Sigmoid colon (tissue), 7 donors: ENCODE measurements around the gene SMYD5. TPM values are rescaled to one million over a fixed set of nuclear protein-coding genes. Genes with fewer than 3 reads are reported as not detected.
"Not testable (repeated sequence)": the region's sequence is repeated elsewhere in the genome, so short reads cannot be mapped to it uniquely, and the experiment has no call there.

ENCODE experiments used
- DNase-seq: peaks from one replicate; pipeline ENCODE4 v3.0.0-alpha.2; 2019
- H3K27ac ChIP-seq, 4 donors: fragments of 200-600 bp; sonication (generic); one replicate each; pipeline ENCODE4 v1.5.1; 2016 to 2019; ENCODE audit warnings: mild to moderate bottlenecking in 1 of 4
- H3K27me3 ChIP-seq, 3 donors: fragments of 200-600 bp; sonication (generic); one replicate each; pipeline ENCODE4 v1.5.1; 2019; ENCODE audit warnings: mild to moderate bottlenecking in 1 of 3
- H3K36me3 ChIP-seq, 4 donors: fragments of 200-600 bp; sonication (generic); one replicate each; pipeline ENCODE4 v1.5.1; 2016 to 2019
- H3K4me1 ChIP-seq, 4 donors: fragments of 200-600 bp; sonication (generic); one replicate each; pipeline ENCODE4 v1.5.1; 2017 to 2019
- H3K4me3 ChIP-seq, 4 donors: fragments of 200-600 bp; sonication (generic); one replicate each; pipeline ENCODE4 v1.5.1; 2017 to 2019; ENCODE audit warnings: mild to moderate bottlenecking in 2 of 4, moderate library complexity in 1 of 4
- H3K9me3 ChIP-seq, 4 donors: fragments of 200-600 bp in 3 of 4; sonication (generic) in 3 of 4; one replicate each; pipeline versions ENCODE4 v1.5.1 to v1.6.1; 2013 to 2019
- CTCF ChIP-seq, 4 experiments: fragments of 450-650 bp in 3 of 4; fragments of 200-600 bp in 1 of 4; IDR thresholded peaks; one replicate each; pipeline ENCODE4 v1.5.1; 2016 to 2019; ENCODE audit warnings: antibody characterized with exemption in 4 of 4, mild to moderate bottlenecking in 3 of 4, moderate library complexity in 2 of 4
- EP300 ChIP-seq, 4 donors: sonication (generic); formaldehyde crosslinking; IDR thresholded peaks; one replicate each; pipeline ENCODE4 v1.6.1; 2017; ENCODE audit warnings: antibody characterized with exemption in 4 of 4
- POLR2A ChIP-seq, 2 donors: fragments of 450-650 bp; IDR thresholded peaks; one replicate each; pipeline ENCODE4 v1.6.1; 2016; ENCODE audit warnings: antibody characterized with exemption in 2 of 2, mild to moderate bottlenecking in 2 of 2, moderate library complexity in 2 of 2
- POLR2AphosphoS5 ChIP-seq, 4 donors: sonication (generic); formaldehyde crosslinking; IDR thresholded peaks; one replicate each; pipeline ENCODE4 v1.6.1; 2017; ENCODE audit warnings: antibody characterized with exemption in 4 of 4
- WGBS, 2 donors: extraction: QIAGEN DNeasy Blood & Tissue Kit; methylation state at CpG; one replicate each; pipeline ENCODE4 v1.1.7; 2013; 5-methylcytosine and 5-hydroxymethylcytosine counted together
- intact Hi-C: fragments of 100-400 bp; cut with DNase I; formaldehyde crosslinking; loops from one replicate; pipeline ENCODE4 v1.15.1; 2023
- polyA plus RNA-seq, 3 donors: library from polyadenylated mRNA; stranded (reverse); fragments of 200-250 nt; gene quantifications; one replicate each; pipeline ENCODE4 v1.2.3, GENCODE V29; 2013
- total RNA-seq, 4 donors: library from RNA; depleted of rRNA; stranded (reverse); fragments of >200 nt; gene quantifications; one replicate each; pipeline ENCODE4 v1.1.0, GENCODE V29; 2016
- donor health status: healthy with polysubstance abuse.
- donor health status: Bipolar disorder and iron deficiency.
- donor health status: healthy.

Gene SMYD5
- 10 to 100 TPM in 1 of 4 donors, 1 to 10 TPM in 3; 6.9 to 12.4 (median 7.9) TPM for total RNA-seq
- 10 to 100 TPM in 1 of 3 donors, 1 to 10 TPM in 2; 5.3 to 18.2 (median 7.8) TPM for polyA plus RNA-seq

GRCh38 chr2:73214120-73215035 lies at the start of gene SMYD5:
Gene SMYD5 (plus strand): TSS chr2:73214245. CDS start chr2:73214267, 22 bp downstream.
- H3K27ac ChIP-seq, result peak within 1 kb of the TSS; percentile 66 to 76 (median 72)
- peaks cover 0 to 9% (median under 1%) of the 10 kb centered on the region in 4 donors for H3K36me3 ChIP-seq
- DNase-seq, result peak; percentile 91
- WGBS, 2 donors, result 1% methylated on average over 64 of the region's 64 CpGs
- peak within 1 kb of the TSS; percentile 87 to 95 (median 91) for H3K4me3 ChIP-seq
- peaks cover 0 to 32% (median 9%) of the 10 kb centered on the region in 4 donors for H3K4me1 ChIP-seq
- no peaks in the 10 kb centered on the region for H3K9me3 ChIP-seq
- intact Hi-C loops, result loop anchor here (2.0 kb wide), 2 partner anchors 20 to 38 kb away; partner anchors contain the start of gene CCT7
- H3K27me3 ChIP-seq, result no peaks in the 10 kb centered on the region
- TF ChIP-seq POLR2AphosphoS5 (IDR thresholded peaks at IDR 0.05), result peak; percentile 30 to 82 (median 66)
- peak in 1 of 2 donors; percentile 17 for TF ChIP-seq POLR2A (IDR thresholded peaks at IDR 0.05)
- TF ChIP-seq CTCF (IDR thresholded peaks at IDR 0.05), result no peak
- TF ChIP-seq EP300 (IDR thresholded peaks at IDR 0.05), result no peak

- H3K4me1 ChIP-seq, DNase-seq, H3K9me3 ChIP-seq, H3K4me3 ChIP-seq, H3K27me3 ChIP-seq, H3K36me3 ChIP-seq, intact Hi-C loops, H3K27ac ChIP-seq: not testable (repeated sequence)
- WGBS, 2 donors, result 69 to 73% methylated on average over 11 of the region's 11 CpGs
These were observed 48.1 kb upstream of the SMYD5 start for GRCh38 chr2:73165978-73166377.

- WGBS, 2 donors, result 85 to 89% methylated on average over 4 of the region's 8 CpGs
- H3K9me3 ChIP-seq, intact Hi-C loops, H3K4me1 ChIP-seq, H3K27me3 ChIP-seq, H3K36me3 ChIP-seq, H3K4me3 ChIP-seq, DNase-seq, H3K27ac ChIP-seq: not testable (repeated sequence)
These were observed 47.2 kb upstream of the SMYD5 start for GRCh38 chr2:73166813-73167212.

GRCh38 chr2:73168348-73168747 lies 45.7 kb upstream of the SMYD5 start:
- H3K36me3 ChIP-seq, DNase-seq, H3K9me3 ChIP-seq, intact Hi-C loops, H3K4me3 ChIP-seq, H3K27ac ChIP-seq, H3K4me1 ChIP-seq: not testable (repeated sequence)
- peaks cover 0 to 11% (median 0%) of the 10 kb centered on the region in 3 donors for H3K27me3 ChIP-seq

GRCh38 chr2:73170341-73170740 lies 43.7 kb upstream of the SMYD5 start:
- intact Hi-C loops, DNase-seq, H3K36me3 ChIP-seq, H3K4me1 ChIP-seq, H3K9me3 ChIP-seq, H3K27ac ChIP-seq, H3K4me3 ChIP-seq: not testable (repeated sequence)
- H3K27me3 ChIP-seq, result peaks cover 4 to 30% (median 7%) of the 10 kb centered on the region in 3 donors
- 74 to 86% methylated on average over 5 of the region's 7 CpGs for WGBS, 2 donors

GRCh38 chr2:73172963-73173362 lies 41.1 kb upstream of the SMYD5 start:
- Histone ChIP-seq H3K4me3 (no peak overlapping the region), H3K27ac (no peak overlapping the region), H3K27me3 (peaks cover 6 to 46% (median 7%) of the 10 kb centered on the region in 3 donors), H3K36me3 (no peaks in the 10 kb centered on the region), H3K4me1 (peaks cover 0 to 29% (median 26%) of the 10 kb centered on the region in 4 donors), H3K9me3 (no peaks in the 10 kb centered on the region)
- TF ChIP-seq CTCF (IDR thresholded peaks at IDR 0.05) (no peak), EP300 (IDR thresholded peaks at IDR 0.05) (no peak), POLR2A (IDR thresholded peaks at IDR 0.05) (no peak), POLR2AphosphoS5 (IDR thresholded peaks at IDR 0.05) (no peak)
- intact Hi-C loops, result no loop called here
- 84 to 85% methylated on average over 6 of the region's 6 CpGs for WGBS, 2 donors
- DNase-seq, result no peak
